GM12872 (cell line): Measurements from ENCODE around the gene LMAN1L.

Experiments
- TF ChIP-seq, protein P1 (sequence below): IDR thresholded peaks from 3 replicates; pipeline ENCODE4 v1.5.1; 2011; ENCODE audit warnings: low read depth, mild to moderate bottlenecking, low read length, moderate library complexity; ENCODE audit not compliant: insufficient read depth

Gene LMAN1L

DNA sequence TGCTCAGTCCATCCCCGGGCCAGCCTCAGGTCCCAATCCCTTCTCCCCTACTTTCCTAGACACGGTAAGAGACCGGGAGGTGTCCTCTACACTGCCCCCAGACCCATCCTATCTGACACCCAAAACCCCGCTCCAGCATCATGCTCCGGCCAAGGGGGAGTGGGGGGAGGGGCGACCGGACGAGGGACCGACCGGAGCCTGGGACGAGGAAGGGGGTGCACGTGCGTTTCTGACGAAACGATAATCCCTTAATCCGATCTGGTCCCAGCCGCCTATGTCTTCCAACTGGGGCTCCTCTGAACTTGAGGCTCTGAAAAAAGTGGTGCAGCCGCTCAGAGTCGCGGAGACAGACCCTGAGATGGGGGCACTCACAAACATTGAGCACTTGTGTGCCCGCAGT, 14.3 kb downstream of the LMAN1L start:
- TF ChIP-seq, protein P1, sequence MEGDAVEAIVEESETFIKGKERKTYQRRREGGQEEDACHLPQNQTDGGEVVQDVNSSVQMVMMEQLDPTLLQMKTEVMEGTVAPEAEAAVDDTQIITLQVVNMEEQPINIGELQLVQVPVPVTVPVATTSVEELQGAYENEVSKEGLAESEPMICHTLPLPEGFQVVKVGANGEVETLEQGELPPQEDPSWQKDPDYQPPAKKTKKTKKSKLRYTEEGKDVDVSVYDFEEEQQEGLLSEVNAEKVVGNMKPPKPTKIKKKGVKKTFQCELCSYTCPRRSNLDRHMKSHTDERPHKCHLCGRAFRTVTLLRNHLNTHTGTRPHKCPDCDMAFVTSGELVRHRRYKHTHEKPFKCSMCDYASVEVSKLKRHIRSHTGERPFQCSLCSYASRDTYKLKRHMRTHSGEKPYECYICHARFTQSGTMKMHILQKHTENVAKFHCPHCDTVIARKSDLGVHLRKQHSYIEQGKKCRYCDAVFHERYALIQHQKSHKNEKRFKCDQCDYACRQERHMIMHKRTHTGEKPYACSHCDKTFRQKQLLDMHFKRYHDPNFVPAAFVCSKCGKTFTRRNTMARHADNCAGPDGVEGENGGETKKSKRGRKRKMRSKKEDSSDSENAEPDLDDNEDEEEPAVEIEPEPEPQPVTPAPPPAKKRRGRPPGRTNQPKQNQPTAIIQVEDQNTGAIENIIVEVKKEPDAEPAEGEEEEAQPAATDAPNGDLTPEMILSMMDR, result no peak

DNA sequence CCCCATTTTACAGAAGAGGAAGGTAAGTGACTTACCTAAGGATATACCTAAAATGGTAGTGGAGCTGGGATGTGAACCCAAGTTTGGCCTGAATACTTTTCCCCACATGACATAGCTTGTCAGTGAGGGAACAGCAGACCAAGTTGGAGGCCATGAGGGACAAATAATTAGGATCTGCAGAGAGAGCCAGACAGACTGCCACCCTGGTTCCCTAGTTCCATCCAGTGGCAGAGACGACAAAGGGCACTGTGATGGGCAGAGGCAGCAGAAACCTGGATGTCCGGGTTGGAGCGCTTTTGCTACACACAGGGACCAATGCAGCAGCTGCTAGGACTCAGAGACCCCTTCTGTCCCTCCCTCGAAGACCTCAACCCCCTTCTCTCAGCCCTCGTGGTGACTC, 15.0 kb downstream of the LMAN1L start:
- TF ChIP-seq, protein P1, result no peak

DNA sequence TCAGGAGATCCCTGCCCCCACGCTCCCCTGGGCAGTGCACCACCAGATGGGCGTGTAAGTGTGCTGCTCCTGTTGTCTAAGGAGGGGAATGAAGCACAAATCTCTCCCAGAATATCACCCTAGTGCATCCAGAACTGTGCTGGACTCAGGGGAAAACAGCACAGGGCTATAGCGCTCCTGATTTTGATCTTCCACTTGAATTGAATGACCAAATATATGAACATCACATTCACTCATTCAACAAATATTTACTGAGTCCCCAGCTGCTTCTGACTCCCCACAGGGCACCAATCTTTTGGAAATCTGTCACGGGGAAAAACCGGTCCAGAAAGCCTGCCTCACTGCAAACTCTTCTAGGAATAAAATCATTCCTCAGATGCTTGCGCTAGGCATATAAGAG, 16.2 kb downstream of the LMAN1L start:
- TF ChIP-seq, protein P1, result no peak

DNA sequence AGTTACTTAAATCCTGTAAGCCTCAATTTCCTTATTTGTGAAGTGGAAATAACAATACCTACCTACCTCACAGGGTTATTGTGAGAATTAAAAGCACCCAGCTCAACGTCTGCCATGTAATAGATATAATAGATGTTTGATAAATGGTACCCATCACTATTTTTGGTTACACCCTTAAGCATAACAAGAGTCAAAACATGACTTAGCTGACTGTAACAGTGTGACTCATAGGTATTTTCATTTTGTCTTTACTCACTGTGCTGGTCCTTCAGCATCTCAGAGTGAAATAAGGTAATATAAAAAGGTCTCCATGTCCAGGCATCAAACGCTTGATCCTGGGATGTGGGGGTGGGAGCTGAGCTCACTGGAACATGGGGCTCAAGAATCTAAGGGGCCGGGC, 16.9 kb downstream of the LMAN1L start:
- TF ChIP-seq, protein P1, result no peak

DNA sequence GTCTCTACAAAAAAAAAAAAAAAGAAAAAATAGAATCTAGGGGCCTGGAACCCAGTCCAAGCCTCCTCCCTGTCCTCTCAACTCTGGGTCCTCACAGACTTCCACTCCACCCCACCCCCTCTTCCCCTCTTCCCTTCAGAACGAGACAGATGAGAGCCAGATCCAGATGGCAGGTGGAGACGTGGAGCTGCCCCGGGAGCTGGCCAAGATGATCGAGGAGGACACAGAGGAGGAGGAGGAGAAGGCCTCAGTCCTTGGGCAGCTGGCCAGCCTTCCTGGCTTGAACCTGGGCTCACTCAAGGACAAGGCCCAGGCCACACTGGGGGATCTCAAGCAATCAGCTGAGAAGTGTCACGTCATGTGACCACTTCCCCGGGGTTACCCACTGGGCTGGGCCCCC, 17.4 kb downstream of the LMAN1L start:
- TF ChIP-seq, protein P1, result no peak

DNA sequence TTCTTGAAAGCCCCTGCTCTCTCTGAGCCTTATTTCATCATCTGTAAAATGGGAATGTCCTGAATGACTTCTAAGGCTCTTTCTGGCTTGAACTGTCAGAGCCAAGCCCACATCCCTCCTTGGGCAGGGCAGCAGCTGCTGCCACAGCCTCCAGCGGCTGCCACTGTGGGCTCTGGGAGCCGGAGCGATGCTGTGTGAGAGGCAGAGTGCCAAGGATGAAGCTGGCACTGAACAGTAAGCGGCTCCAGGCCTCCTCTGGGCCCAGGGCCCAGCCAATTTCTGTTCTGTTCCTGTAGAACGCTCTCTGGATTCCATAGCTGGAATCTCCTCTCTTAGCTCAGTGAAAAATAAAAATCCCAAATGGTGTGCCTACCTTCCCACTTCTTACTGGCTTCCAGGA, 18.2 kb downstream of the LMAN1L start:
- TF ChIP-seq, protein P1, result no peak

DNA sequence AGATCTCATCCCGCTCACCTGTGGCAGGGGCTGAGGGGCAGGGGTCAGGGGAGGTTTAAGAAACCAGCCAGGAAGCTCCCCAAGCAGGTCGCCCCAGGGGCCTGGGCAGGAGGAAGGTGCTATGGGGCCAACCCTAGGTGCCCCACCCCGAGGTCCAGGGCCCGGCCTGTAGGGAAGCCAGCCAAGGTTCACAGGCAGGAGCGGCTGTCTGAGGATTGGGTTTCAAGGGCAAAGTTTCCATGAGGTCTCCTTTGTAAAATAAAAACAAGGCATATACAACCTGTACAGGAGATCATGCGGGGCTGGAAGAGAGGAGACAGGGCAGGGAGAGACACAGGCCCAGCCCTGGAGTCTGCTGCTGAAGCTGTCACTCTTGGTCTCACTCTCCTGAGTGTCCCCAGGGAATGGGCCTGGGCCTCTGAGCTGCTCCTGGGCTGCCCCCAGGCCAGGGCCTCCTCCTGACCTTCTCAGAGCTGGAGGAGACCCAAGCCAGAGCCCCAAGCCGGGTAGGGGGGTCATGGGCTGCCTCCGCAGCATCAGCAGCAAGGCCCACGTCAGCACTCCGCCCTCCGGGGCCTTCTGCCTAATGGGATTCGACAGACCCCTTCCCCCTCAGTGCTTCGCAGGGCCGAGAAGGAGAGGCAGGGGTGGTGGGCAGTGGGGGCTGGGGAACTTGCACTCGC, 19.3 kb downstream of the LMAN1L start:
- TF ChIP-seq, protein P1, result no peak
